RWPE1 (cell line): ENCODE results near the gene WRNIP1.

ENCODE experiments used
- CTCF ChIA-PET: fragments of 350-600 bp; sonication (Branson Sonifier 250); formaldehyde crosslinking; extraction: SDS; loops from one replicate; lab custom pipeline; 2021; lab: Yijun Ruan, JAX
- POLR2A ChIA-PET: fragments of 400-600 bp; formaldehyde crosslinking; extraction: SDS; loops from one replicate; lab custom pipeline; 2020; ENCODE audit warnings: antibody characterized with exemption; ENCODE audit not compliant: low non-redundant PET; lab: Yijun Ruan, JAX
- DNase-seq: peaks from one replicate; pipeline ENCODE4 v3.0.0; 2012; ENCODE audit warnings: low spot score
- H3K27ac ChIP-seq: fragments of 450-650 bp; 2 replicates; pipeline ENCODE4 v1.5.1; 2017
- TF ChIP-seq, protein P1 (sequence below): fragments of 450-650 bp; conservative IDR thresholded peaks from 2 replicates; pipeline ENCODE4 v1.5.1; 2017; ENCODE audit warnings: low read depth, mild to moderate bottlenecking

The WRNIP1 gene

GRCh38 chr6:2763876-2764540, 1.2 kb upstream of the WRNIP1 start:
- peak overlapping the region; percentile 93 for H3K27ac ChIP-seq
- POLR2A ChIA-PET = no interaction called here
- no peak for DNase-seq
- CTCF ChIA-PET = interaction anchor here (0.6 kb wide), 2 partner anchors 13 to 1178 kb away, joined by 3 read pairs; partner anchors contain the start of gene MYLK4
- TF ChIP-seq, protein P1, sequence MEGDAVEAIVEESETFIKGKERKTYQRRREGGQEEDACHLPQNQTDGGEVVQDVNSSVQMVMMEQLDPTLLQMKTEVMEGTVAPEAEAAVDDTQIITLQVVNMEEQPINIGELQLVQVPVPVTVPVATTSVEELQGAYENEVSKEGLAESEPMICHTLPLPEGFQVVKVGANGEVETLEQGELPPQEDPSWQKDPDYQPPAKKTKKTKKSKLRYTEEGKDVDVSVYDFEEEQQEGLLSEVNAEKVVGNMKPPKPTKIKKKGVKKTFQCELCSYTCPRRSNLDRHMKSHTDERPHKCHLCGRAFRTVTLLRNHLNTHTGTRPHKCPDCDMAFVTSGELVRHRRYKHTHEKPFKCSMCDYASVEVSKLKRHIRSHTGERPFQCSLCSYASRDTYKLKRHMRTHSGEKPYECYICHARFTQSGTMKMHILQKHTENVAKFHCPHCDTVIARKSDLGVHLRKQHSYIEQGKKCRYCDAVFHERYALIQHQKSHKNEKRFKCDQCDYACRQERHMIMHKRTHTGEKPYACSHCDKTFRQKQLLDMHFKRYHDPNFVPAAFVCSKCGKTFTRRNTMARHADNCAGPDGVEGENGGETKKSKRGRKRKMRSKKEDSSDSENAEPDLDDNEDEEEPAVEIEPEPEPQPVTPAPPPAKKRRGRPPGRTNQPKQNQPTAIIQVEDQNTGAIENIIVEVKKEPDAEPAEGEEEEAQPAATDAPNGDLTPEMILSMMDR = no peak

DNA sequence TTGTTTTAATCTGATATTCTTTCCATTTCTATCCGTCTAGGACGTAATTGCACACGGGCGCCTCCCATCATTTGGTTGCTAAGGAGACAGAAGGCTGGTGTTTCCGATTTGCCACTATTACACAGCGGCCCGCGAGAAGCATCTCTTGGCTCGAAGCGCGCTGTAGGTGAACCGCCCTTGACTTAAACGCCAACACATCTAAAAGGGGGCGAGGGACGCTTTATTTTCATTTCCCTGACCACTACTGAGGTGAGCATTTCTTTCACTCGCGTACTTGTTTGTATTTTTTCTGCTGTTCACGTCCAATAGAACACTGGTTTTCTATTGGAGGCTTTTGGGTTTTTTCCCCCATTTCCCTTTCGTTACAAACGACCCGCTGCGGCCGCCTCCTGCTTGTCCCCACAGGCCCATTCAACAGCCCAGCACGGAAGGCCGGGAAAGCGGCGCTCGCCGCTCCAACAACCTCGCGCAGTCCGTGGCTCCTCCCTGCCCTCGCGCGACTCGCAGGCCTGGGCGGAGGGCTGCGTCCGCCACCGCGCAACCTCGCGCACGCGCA, 505 bp upstream of the WRNIP1 start:
- peak; percentile 53 for DNase-seq
- peak overlapping the region; percentile 93 for H3K27ac ChIP-seq
- ChIA-PET POLR2A (interaction anchor here (0.8 kb wide), 1 partner anchor 224 kb away, joined by 4 read pairs; no protein-coding TSS in a partner anchor), CTCF (interaction anchor here (0.5 to 2.0 kb wide), 6 partner anchors 8 to 1328 kb away, joined by 3 to 8 read pairs (median 4); partner anchors contain the start of gene MYLK4)
- TF ChIP-seq, protein P1 = no peak

DNA sequence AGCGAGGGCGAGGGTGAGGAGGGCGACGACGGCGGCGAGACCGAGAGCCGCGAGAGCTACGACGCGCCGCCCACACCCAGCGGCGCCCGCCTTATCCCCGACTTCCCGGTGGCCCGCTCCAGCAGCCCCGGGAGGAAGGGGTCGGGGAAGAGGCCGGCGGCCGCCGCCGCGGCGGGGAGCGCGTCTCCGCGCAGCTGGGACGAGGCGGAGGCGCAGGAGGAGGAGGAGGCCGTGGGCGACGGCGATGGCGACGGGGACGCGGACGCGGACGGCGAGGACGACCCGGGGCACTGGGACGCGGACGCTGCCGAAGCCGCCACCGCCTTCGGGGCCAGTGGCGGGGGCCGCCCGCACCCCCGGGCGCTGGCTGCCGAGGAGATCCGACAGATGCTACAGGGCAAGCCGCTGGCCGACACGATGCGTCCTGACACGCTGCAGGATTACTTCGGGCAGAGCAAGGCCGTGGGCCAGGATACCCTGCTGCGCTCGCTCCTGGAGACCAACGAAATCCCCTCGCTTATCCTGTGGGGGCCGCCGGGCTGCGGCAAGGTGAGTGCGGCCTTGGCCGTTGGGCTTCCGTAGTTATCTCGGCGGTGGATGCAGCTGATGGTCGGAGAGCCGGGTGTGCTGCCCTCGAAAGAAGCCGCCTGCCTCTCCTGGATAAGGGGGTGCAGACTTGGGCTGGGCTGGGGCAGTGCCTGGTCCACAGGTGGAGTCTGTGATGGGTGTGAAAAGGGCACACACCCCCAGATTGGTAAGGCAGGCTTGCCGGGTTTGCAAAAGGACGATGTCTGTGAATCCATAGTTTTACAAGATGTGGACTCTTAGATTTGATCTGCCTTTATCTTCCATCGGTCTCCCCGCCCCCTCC, 938 bp downstream of the WRNIP1 start:
- TF ChIP-seq, protein P1 = no peak
- ChIA-PET POLR2A (interaction anchor here (0.6 kb wide), 2 partner anchors 111 to 381 kb away, joined by 3 to 4 read pairs; no protein-coding TSS in a partner anchor), CTCF (interaction anchor here (0.7 to 2.0 kb wide), 6 partner anchors 9 to 234 kb away, joined by 3 to 8 read pairs (median 4); partner anchors contain the start of genes MYLK4 and NQO2)
- H3K27ac ChIP-seq = peak overlapping the region; percentile 93
- DNase-seq = peak; percentile 48

- H3K27ac ChIP-seq = peak overlapping the region; percentile 93
- POLR2A ChIA-PET = no interaction called here
- TF ChIP-seq, protein P1 = 0 out of 2 replicates have a peak, but pooled peaks have one; percentile 18
- CTCF ChIA-PET = interaction anchor here (0.7 to 2.0 kb wide), 3 partner anchors 10 to 138 kb away, joined by 3 to 4 read pairs (median 4); no protein-coding TSS in a partner anchor
- DNase-seq = no peak
These were observed 1.8 kb downstream of the WRNIP1 start for GRCh38 chr6:2766767-2767656.

GRCh38 chr6:2767657-2768524, 2.7 kb downstream of the WRNIP1 start:
- ChIA-PET POLR2A (no interaction called here), CTCF (interaction anchor here (1.0 kb wide), 1 partner anchor 23 kb away, joined by 4 read pairs; no protein-coding TSS in a partner anchor)
- no peak for DNase-seq
- TF ChIP-seq, protein P1 = no peak
- no peak overlapping the region for H3K27ac ChIP-seq
